ENCODE data around the gene MCF2L. TPM values are rescaled to one million over a fixed set of nuclear protein-coding genes. Genes with fewer than 3 reads are reported as not detected.
A peak's percentile ranks its signal among the peaks of the same experiment; 100 is the strongest.

MCF2L gene
- total and polyA plus RNA-seq, 2 experiments from 2014 or later = 4.8 to 25.6 TPM

DNA sequence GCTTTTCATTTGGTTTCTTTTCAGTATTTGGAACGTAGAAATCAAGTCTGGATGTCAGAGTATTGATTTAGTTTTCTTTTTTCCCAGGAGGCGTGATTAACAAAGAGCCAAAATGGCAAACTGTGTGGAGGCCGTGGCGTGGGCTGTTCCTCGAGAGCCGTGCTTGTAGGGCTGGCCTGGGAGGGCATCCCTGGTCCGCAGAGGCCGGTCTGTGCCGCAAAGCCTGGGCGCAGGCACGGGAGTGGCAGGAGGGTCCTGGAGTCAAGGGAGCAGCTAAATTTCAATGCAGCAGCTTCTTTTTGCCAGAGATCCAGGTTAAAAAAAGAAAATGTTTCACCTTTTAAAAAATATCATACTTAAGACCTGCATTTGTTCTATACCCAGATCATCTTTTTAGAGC is 13.1 kb upstream of the MCF2L start:
- Mint-ChIP-seq H3K27me3 (ENCODE audit: insufficient read depth, low read depth, poor library complexity) (peaks cover 18% of the 10 kb centered on the region), H3K4me1 (peaks cover 39% of the 10 kb centered on the region), H3K27ac (no peak overlapping the region), H3K36me3 (ENCODE audit: low read depth) (no peaks in the 10 kb centered on the region), H3K4me3 (no peak overlapping the region), H3K9me3 (no peaks in the 10 kb centered on the region)
- Histone ChIP-seq H4K20me1 (replicated peaks; ENCODE audit: insufficient read depth) (peaks cover 5% of the 10 kb centered on the region; the same call in 1 of the 2 replicates), H3K4me1 (ENCODE audit: insufficient read depth) (peaks cover 16% of the 10 kb centered on the region; the same call in 1 of the 2 replicates), H3K27ac (ENCODE audit: low read depth) (no peak overlapping the region), H3K9me2 (ENCODE audit: insufficient read depth) (no peaks in the 10 kb centered on the region), H3K4me3 (no peak overlapping the region), H3F3A (replicated peaks; ENCODE audit: low read depth) (no peaks in the 10 kb centered on the region), H2AFZ (no peak overlapping the region), H3K79me2 (replicated peaks; ENCODE audit: insufficient read depth) (no peaks in the 10 kb centered on the region), H3K27me3 (ENCODE audit: insufficient read depth) (no peaks in the 10 kb centered on the region), H3K4me2 (no peak overlapping the region), H3K36me3 (ENCODE audit: insufficient read depth) (no peaks in the 10 kb centered on the region)
- TF ChIP-seq POLR2AphosphoS5 (IDR thresholded peaks at IDR 0.05; ENCODE audit: low read depth) (no peak), JUNB (IDR thresholded peaks at IDR 0.05; ENCODE audit: unreplicated experiment) (no peak), NANOG (IDR thresholded peaks at IDR 0.05; ENCODE audit: borderline replicate concordance) (no peak), CREB1 (CRISPR knock-in tag; IDR thresholded peaks at IDR 0.05; ENCODE audit: low read depth) (no peak), ZNF331 (CRISPR knock-in tag; IDR thresholded peaks at IDR 0.05; ENCODE audit: low read depth) (no peak), STAT1 (IDR thresholded peaks at IDR 0.05; ENCODE audit: unreplicated experiment) (no peak), EZH2 (IDR thresholded peaks at IDR 0.05; ENCODE audit: low read depth, unreplicated experiment) (no peak), EZH2phosphoT487 (IDR thresholded peaks at IDR 0.05; ENCODE audit: unreplicated experiment) (no peak), ZNF114 (CRISPR knock-in tag; IDR thresholded peaks at IDR 0.05) (no peak)
- TF ChIP-seq, protein P1, sequence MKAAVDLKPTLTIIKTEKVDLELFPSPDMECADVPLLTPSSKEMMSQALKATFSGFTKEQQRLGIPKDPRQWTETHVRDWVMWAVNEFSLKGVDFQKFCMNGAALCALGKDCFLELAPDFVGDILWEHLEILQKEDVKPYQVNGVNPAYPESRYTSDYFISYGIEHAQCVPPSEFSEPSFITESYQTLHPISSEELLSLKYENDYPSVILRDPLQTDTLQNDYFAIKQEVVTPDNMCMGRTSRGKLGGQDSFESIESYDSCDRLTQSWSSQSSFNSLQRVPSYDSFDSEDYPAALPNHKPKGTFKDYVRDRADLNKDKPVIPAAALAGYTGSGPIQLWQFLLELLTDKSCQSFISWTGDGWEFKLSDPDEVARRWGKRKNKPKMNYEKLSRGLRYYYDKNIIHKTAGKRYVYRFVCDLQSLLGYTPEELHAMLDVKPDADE (IDR thresholded peaks at IDR 0.05) = no peak
- TF ChIP-seq, protein P2, sequence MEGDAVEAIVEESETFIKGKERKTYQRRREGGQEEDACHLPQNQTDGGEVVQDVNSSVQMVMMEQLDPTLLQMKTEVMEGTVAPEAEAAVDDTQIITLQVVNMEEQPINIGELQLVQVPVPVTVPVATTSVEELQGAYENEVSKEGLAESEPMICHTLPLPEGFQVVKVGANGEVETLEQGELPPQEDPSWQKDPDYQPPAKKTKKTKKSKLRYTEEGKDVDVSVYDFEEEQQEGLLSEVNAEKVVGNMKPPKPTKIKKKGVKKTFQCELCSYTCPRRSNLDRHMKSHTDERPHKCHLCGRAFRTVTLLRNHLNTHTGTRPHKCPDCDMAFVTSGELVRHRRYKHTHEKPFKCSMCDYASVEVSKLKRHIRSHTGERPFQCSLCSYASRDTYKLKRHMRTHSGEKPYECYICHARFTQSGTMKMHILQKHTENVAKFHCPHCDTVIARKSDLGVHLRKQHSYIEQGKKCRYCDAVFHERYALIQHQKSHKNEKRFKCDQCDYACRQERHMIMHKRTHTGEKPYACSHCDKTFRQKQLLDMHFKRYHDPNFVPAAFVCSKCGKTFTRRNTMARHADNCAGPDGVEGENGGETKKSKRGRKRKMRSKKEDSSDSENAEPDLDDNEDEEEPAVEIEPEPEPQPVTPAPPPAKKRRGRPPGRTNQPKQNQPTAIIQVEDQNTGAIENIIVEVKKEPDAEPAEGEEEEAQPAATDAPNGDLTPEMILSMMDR (conservative IDR thresholded peaks at IDR 0.05; ENCODE audit: low read depth in 2 of 2) = no peak
- TF ChIP-seq, protein P3, sequence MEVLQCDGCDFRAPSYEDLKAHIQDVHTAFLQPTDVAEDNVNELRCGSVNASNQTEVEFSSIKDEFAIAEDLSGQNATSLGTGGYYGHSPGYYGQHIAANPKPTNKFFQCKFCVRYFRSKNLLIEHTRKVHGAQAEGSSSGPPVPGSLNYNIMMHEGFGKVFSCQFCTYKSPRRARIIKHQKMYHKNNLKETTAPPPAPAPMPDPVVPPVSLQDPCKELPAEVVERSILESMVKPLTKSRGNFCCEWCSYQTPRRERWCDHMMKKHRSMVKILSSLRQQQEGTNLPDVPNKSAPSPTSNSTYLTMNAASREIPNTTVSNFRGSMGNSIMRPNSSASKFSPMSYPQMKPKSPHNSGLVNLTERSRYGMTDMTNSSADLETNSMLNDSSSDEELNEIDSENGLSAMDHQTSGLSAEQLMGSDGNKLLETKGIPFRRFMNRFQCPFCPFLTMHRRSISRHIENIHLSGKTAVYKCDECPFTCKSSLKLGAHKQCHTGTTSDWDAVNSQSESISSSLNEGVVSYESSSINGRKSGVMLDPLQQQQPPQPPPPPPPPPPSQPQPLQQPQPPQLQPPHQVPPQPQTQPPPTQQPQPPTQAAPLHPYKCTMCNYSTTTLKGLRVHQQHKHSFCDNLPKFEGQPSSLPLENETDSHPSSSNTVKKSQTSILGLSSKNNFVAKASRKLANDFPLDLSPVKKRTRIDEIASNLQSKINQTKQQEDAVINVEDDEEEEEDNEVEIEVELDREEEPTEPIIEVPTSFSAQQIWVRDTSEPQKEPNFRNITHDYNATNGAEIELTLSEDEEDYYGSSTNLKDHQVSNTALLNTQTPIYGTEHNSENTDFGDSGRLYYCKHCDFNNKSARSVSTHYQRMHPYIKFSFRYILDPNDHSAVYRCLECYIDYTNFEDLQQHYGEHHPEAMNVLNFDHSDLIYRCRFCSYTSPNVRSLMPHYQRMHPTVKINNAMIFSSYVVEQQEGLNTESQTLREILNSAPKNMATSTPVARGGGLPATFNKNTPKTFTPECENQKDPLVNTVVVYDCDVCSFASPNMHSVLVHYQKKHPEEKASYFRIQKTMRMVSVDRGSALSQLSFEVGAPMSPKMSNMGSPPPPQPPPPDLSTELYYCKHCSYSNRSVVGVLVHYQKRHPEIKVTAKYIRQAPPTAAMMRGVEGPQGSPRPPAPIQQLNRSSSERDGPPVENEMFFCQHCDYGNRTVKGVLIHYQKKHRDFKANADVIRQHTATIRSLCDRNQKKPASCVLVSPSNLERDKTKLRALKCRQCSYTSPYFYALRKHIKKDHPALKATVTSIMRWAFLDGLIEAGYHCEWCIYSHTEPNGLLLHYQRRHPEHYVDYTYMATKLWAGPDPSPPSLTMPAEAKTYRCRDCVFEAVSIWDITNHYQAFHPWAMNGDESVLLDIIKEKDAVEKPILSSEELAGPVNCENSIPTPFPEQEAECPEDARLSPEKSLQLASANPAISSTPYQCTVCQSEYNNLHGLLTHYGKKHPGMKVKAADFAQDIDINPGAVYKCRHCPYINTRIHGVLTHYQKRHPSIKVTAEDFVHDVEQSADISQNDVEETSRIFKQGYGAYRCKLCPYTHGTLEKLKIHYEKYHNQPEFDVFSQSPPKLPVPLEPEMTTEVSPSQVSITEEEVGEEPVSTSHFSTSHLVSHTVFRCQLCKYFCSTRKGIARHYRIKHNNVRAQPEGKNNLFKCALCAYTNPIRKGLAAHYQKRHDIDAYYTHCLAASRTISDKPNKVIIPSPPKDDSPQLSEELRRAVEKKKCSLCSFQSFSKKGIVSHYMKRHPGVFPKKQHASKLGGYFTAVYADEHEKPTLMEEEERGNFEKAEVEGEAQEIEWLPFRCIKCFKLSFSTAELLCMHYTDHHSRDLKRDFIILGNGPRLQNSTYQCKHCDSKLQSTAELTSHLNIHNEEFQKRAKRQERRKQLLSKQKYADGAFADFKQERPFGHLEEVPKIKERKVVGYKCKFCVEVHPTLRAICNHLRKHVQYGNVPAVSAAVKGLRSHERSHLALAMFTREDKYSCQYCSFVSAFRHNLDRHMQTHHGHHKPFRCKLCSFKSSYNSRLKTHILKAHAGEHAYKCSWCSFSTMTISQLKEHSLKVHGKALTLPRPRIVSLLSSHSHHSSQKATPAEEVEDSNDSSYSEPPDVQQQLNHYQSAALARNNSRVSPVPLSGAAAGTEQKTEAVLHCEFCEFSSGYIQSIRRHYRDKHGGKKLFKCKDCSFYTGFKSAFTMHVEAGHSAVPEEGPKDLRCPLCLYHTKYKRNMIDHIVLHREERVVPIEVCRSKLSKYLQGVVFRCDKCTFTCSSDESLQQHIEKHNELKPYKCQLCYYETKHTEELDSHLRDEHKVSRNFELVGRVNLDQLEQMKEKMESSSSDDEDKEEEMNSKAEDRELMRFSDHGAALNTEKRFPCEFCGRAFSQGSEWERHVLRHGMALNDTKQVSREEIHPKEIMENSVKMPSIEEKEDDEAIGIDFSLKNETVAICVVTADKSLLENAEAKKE (CRISPR knock-in tag; IDR thresholded peaks at IDR 0.05) = no peak
- TF ChIP-seq, protein P4, sequence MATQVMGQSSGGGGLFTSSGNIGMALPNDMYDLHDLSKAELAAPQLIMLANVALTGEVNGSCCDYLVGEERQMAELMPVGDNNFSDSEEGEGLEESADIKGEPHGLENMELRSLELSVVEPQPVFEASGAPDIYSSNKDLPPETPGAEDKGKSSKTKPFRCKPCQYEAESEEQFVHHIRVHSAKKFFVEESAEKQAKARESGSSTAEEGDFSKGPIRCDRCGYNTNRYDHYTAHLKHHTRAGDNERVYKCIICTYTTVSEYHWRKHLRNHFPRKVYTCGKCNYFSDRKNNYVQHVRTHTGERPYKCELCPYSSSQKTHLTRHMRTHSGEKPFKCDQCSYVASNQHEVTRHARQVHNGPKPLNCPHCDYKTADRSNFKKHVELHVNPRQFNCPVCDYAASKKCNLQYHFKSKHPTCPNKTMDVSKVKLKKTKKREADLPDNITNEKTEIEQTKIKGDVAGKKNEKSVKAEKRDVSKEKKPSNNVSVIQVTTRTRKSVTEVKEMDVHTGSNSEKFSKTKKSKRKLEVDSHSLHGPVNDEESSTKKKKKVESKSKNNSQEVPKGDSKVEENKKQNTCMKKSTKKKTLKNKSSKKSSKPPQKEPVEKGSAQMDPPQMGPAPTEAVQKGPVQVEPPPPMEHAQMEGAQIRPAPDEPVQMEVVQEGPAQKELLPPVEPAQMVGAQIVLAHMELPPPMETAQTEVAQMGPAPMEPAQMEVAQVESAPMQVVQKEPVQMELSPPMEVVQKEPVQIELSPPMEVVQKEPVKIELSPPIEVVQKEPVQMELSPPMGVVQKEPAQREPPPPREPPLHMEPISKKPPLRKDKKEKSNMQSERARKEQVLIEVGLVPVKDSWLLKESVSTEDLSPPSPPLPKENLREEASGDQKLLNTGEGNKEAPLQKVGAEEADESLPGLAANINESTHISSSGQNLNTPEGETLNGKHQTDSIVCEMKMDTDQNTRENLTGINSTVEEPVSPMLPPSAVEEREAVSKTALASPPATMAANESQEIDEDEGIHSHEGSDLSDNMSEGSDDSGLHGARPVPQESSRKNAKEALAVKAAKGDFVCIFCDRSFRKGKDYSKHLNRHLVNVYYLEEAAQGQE (IDR thresholded peaks at IDR 0.05; ENCODE audit: unreplicated experiment) = no peak
- 0 out of 3 replicates have a peak, but pooled peaks have one; percentile 8 for ATAC-seq
- no peak for DNase-seq (ENCODE audit: low spot score)
